H9 (cell line): ENCODE data around the gene PPP1R14C. TPM values are rescaled to one million over a fixed set of nuclear protein-coding genes. Genes with fewer than 3 reads are reported as not detected.

Experiments
- DNase-seq: peaks from one replicate; pipeline ENCODE4 v3.0.0-alpha.2; 2017
- H2AFZ ChIP-seq: one replicate; pipeline ENCODE4 v1.6.1; 2013; ENCODE audit warnings: mild to moderate bottlenecking, low read length, control low read depth, moderate library complexity
- H2AK5ac ChIP-seq: 2 replicates; pipeline ENCODE4 v1.6.1; 2013; ENCODE audit warnings: low read length, control low read depth, mixed read lengths; ENCODE audit not compliant: insufficient read length
- H2BK120ac ChIP-seq: one replicate; pipeline ENCODE4 v1.6.1; 2013; ENCODE audit warnings: low read depth, mild to moderate bottlenecking, low read length, control low read depth, inconsistent platforms; ENCODE audit not compliant: poor library complexity, severe bottlenecking
- H2BK12ac ChIP-seq: 2 replicates; pipeline ENCODE4 v1.6.1; 2013; ENCODE audit warnings: low read length, control low read depth, mixed read lengths, low read depth; ENCODE audit not compliant: insufficient read length
- H2BK15ac ChIP-seq: 2 replicates; pipeline ENCODE4 v1.6.1; 2013; ENCODE audit warnings: low read depth, low read length, control low read depth
- H2BK20ac ChIP-seq: one replicate; pipeline ENCODE4 v1.6.1; 2013; ENCODE audit warnings: low read depth, mild to moderate bottlenecking, low read length, control low read depth, inconsistent platforms; ENCODE audit not compliant: poor library complexity, severe bottlenecking
- H2BK5ac ChIP-seq: 2 replicates; pipeline ENCODE4 v1.6.1; 2013; ENCODE audit warnings: low read length, control low read depth, mixed read lengths; ENCODE audit not compliant: insufficient read length
- H3K14ac ChIP-seq: 2 replicates; pipeline ENCODE4 v1.6.1; 2013; ENCODE audit warnings: low read length, control low read depth; ENCODE audit not compliant: insufficient read depth
- H3K18ac ChIP-seq: 2 replicates; pipeline ENCODE4 v1.6.1; 2013; ENCODE audit warnings: low read depth, mild to moderate bottlenecking, mixed read lengths, low read length, control low read depth; ENCODE audit not compliant: insufficient read length
- H3K23ac ChIP-seq: 2 replicates; pipeline ENCODE4 v1.6.1; 2013; ENCODE audit warnings: low read length, control low read depth, mixed read lengths, low read depth; ENCODE audit not compliant: insufficient read length
- H3K23me2 ChIP-seq: 2 replicates; pipeline ENCODE4 v1.6.1; 2013; ENCODE audit warnings: low read depth, mild to moderate bottlenecking, mixed read lengths, low read length, control low read depth; ENCODE audit not compliant: insufficient read length, poor library complexity, severe bottlenecking
- H3K27ac ChIP-seq: 2 replicates; pipeline ENCODE4 v1.5.1; 2013; ENCODE audit warnings: low read length, control low read depth, mixed read lengths, low read depth; ENCODE audit not compliant: insufficient read length
- H3K27me3 ChIP-seq: 2 replicates; pipeline ENCODE4 v1.6.1; 2013; ENCODE audit warnings: low read length, control low read depth, inconsistent platforms; ENCODE audit not compliant: insufficient read depth
- H3K4ac ChIP-seq: 2 replicates; pipeline ENCODE4 v1.6.1; 2013; ENCODE audit warnings: low read depth, mild to moderate bottlenecking, control low read depth, inconsistent platforms, low read length, moderate library complexity
- H3K4me1 ChIP-seq: 2 replicates; pipeline ENCODE4 v1.6.1; 2013; ENCODE audit warnings: low read length, control low read depth, inconsistent platforms; ENCODE audit not compliant: insufficient read depth
- H3K4me2 ChIP-seq: 2 replicates; pipeline ENCODE4 v1.6.1; 2013; ENCODE audit warnings: low read length, control low read depth, mixed read lengths; ENCODE audit not compliant: insufficient read length, insufficient read depth
- H3K56ac ChIP-seq: 2 replicates; pipeline ENCODE4 v1.6.1; 2013; ENCODE audit warnings: low read depth, mild to moderate bottlenecking, mixed read lengths, low read length, control low read depth; ENCODE audit not compliant: insufficient read length
- H3K79me1 ChIP-seq: 2 replicates; pipeline ENCODE4 v1.6.1; 2013; ENCODE audit warnings: low read depth, mild to moderate bottlenecking, moderate library complexity, low read length, control low read depth, inconsistent platforms; ENCODE audit not compliant: insufficient read depth, poor library complexity, severe bottlenecking
- H3K79me2 ChIP-seq: 2 replicates; pipeline ENCODE4 v1.6.1; 2013; ENCODE audit warnings: low read length, control low read depth, inconsistent platforms; ENCODE audit not compliant: insufficient read depth
- H3K9ac ChIP-seq: 2 replicates; pipeline ENCODE4 v1.6.1; 2013; ENCODE audit warnings: low read length, control low read depth, mixed read lengths; ENCODE audit not compliant: insufficient read length; ENCODE audit errors: extremely low read depth
- H3K9me3 ChIP-seq: one replicate; pipeline ENCODE4 v1.6.1; 2013; ENCODE audit warnings: low read depth, low read length, inconsistent platforms; ENCODE audit not compliant: control insufficient read depth
- H3T11ph ChIP-seq: one replicate; pipeline ENCODE4 v1.6.1; 2013; ENCODE audit warnings: mild to moderate bottlenecking, low read length, control low read depth, inconsistent platforms
- H4K20me1 ChIP-seq: one replicate; pipeline ENCODE4 v1.6.1; 2013; ENCODE audit not compliant: control insufficient read depth, insufficient read length, insufficient read depth
- H4K5ac ChIP-seq: 2 replicates; pipeline ENCODE4 v1.6.1; 2013; ENCODE audit warnings: low read depth, mild to moderate bottlenecking, mixed read lengths, low read length, control low read depth; ENCODE audit not compliant: insufficient read length
- H4K8ac ChIP-seq: replicated peaks from 2 replicates; pipeline ENCODE4 v1.6.1; 2013; ENCODE audit warnings: low read length, control low read depth, mixed read lengths, low read depth; ENCODE audit not compliant: insufficient read length
- H4K91ac ChIP-seq: 2 replicates; pipeline ENCODE4 v1.6.1; 2013; ENCODE audit warnings: low read depth, mild to moderate bottlenecking, moderate library complexity, mixed read lengths, low read length, control low read depth; ENCODE audit not compliant: insufficient read length
- H3K27ac Mint-ChIP-seq, 3 experiments: 2 replicates in 2 of 3; 3 replicates in 1 of 3; pipeline ENCODE4 v1.8.0; 2020 to 2021; ENCODE audit warnings: mixed read lengths in 3 of 3, mild to moderate bottlenecking in 1 of 3, moderate library complexity in 1 of 3
- H3K27me3 Mint-ChIP-seq: 2 replicates; pipeline ENCODE4 v1.8.0; 2021; ENCODE audit warnings: low read depth, mild to moderate bottlenecking, moderate library complexity, mixed read lengths
- H3K36me3 Mint-ChIP-seq, 3 experiments: 2 replicates in 2 of 3; 3 replicates in 1 of 3; pipeline ENCODE4 v1.8.0; 2020 to 2021; ENCODE audit warnings: low read depth in 3 of 3, mixed read lengths in 3 of 3; ENCODE audit not compliant: insufficient read depth in 1 of 3
- H3K4me1 Mint-ChIP-seq, 2 experiments: 2 replicates each; pipeline ENCODE4 v1.8.0; 2020; ENCODE audit warnings: mixed read lengths in 2 of 2
- H3K4me3 Mint-ChIP-seq, 2 experiments: 2 replicates in 1 of 2; 3 replicates in 1 of 2; pipeline ENCODE4 v1.8.0; 2020 to 2021; ENCODE audit warnings: mild to moderate bottlenecking in 2 of 2, mixed read lengths in 2 of 2, moderate library complexity in 1 of 2
- H3K9me3 Mint-ChIP-seq, 2 experiments: 2 replicates in 1 of 2; 3 replicates in 1 of 2; pipeline ENCODE4 v1.8.0; 2020; ENCODE audit warnings: mild to moderate bottlenecking in 2 of 2, mixed read lengths in 2 of 2, moderate library complexity in 1 of 2
- CTCF ChIP-seq: fragments of 200-600 bp; sonication (generic); conservative IDR thresholded peaks from 3 replicates; pipeline ENCODE4 v1.8.0; 2021; ENCODE audit warnings: antibody characterized with exemption, mild to moderate bottlenecking
- WGBS: extraction: QIAGEN DNeasy Blood & Tissue Kit; methylation state at CpG from one replicate; pipeline ENCODE4 v1.1.7; 2013; ENCODE audit warnings: missing lambda C conversion rate, low lambda C conversion rate, mixed read lengths; ENCODE audit not compliant: insufficient read length; ENCODE audit errors: extremely low coverage; 5-methylcytosine and 5-hydroxymethylcytosine counted together
- total RNA-seq: library from RNA; stranded (reverse); gene quantifications from 2 replicates; pipeline ENCODE4 v1.2.1, GENCODE V29; 2021

PPP1R14C gene
- total RNA-seq, 1 experiment from 2014 or later, result 0.37 TPM

- H3K79me2 ChIP-seq, result no peaks in the 10 kb centered on the region
- H3K56ac ChIP-seq, result no peak overlapping the region
- H3K14ac ChIP-seq, result no peak overlapping the region
- H3K9me3 ChIP-seq, result peaks cover 2% of the 10 kb centered on the region
- H3K27me3 ChIP-seq, result no peaks in the 10 kb centered on the region
- no peak overlapping the region; a peak in 1 of 5 replicates for H3K4me3 Mint-ChIP-seq
- H3K23me2 ChIP-seq, result no peaks in the 10 kb centered on the region
- no peak for DNase-seq
- H2BK5ac ChIP-seq, result no peak overlapping the region
- H3K36me3 Mint-ChIP-seq, result peaks cover 0 to 8% (median 2%) of the 10 kb centered on the region in 3 experiments; a peak in 2 of 7 replicates
- no peak overlapping the region for H3K4me2 ChIP-seq
- no peak overlapping the region for H3T11ph ChIP-seq
- no peak overlapping the region for H3K18ac ChIP-seq
- no peak overlapping the region for H2AK5ac ChIP-seq
- no peaks in the 10 kb centered on the region for H3K4me1 ChIP-seq
- H3K79me1 ChIP-seq, result no peaks in the 10 kb centered on the region
- no peak overlapping the region for H4K91ac ChIP-seq
- no peak overlapping the region for H3K9ac ChIP-seq
- peaks cover 6% of the 10 kb centered on the region for H3K27me3 Mint-ChIP-seq
- WGBS, result no CpG with 5 or more reads among the region's 10 CpGs
- no peak overlapping the region for H2BK12ac ChIP-seq
- no peak overlapping the region for H4K8ac ChIP-seq
- H3K4me1 Mint-ChIP-seq, result no peaks in the 10 kb centered on the region
- no peak for TF ChIP-seq CTCF
- no peak overlapping the region for H3K27ac Mint-ChIP-seq
- H3K23ac ChIP-seq, result no peak overlapping the region
- no peaks in the 10 kb centered on the region for H4K20me1 ChIP-seq
- no peak overlapping the region for H2AFZ ChIP-seq
- no peak overlapping the region for H3K4ac ChIP-seq
- no peak overlapping the region for H4K5ac ChIP-seq
- H2BK15ac ChIP-seq, result no peak overlapping the region
- H3K9me3 Mint-ChIP-seq, result peaks cover 12 to 14% of the 10 kb centered on the region in 2 experiments; a peak in 4 of 5 replicates
- no peak overlapping the region for H2BK120ac ChIP-seq
- H3K27ac ChIP-seq, result no peak overlapping the region
- no peak overlapping the region for H2BK20ac ChIP-seq
Measured at GRCh38 chr6:150291968-150292710, 149.3 kb downstream of the PPP1R14C start.
